K562 (cell line): ENCODE measurements around the gene FSCN2. TPM values are rescaled to one million over a fixed set of nuclear protein-coding genes. Genes with fewer than 3 reads are reported as not detected.

Experiments used
- ATAC-seq: fragments of 200-7000 bp; cut with Tn5 transposase; 3 replicates; pipeline ENCODE4 v1.9.1; 2020; ENCODE audit warnings: moderate library complexity
- BruUV-seq: library from RNA; stranded (reverse); fragments of 400-500 nt; replicated peaks from 2 replicates; lab custom pipeline; 2021; lab: Mats Ljungman, UMichigan
- CTCF ChIA-PET: fragments of 300-600 bp; formaldehyde crosslinking; extraction: SDS; loops from one replicate; lab custom pipeline; 2021; ENCODE audit warnings: low intra/inter-chr PET ratio; lab: Yijun Ruan, JAX
- POLR2A ChIA-PET: fragments of 300-600, 350-650 bp; sonication (Branson Sonifier 250); formaldehyde crosslinking; extraction: SDS; loops from one replicate; lab custom pipeline; 2021; ENCODE audit warnings: antibody characterized with exemption, inconsistent platforms; lab: Yijun Ruan, JAX
- DNase-seq, 4 experiments: peaks; one replicate each; pipeline versions ENCODE4 v3.0.0 to v3.0.0-alpha.2; 2011 to 2018; ENCODE audit warnings: low spot score in 3 of 4, mixed read lengths in 3 of 4; ENCODE audit errors: extremely low read depth in 1 of 4
- FAIRE-seq: peaks from 2 replicates; lab custom pipeline; 2011; peaks lifted over from hg19 to GRCh38; lab: Jason Lieb, UNC
- H2AFZ ChIP-seq: 2 replicates; pipeline ENCODE4 v1.6.0; 2011; ENCODE audit warnings: low read depth, low read length, control low read depth, inconsistent platforms
- H3K27ac ChIP-seq: fragments of 200-600 bp; 3 replicates; pipeline ENCODE4 v1.8.0; 2011; ENCODE audit warnings: low read depth, mild to moderate bottlenecking, control low read depth, inconsistent platforms, low read length, moderate library complexity, mixed read lengths; ENCODE audit errors: extremely low read depth
- H3K27me3 ChIP-seq, 2 experiments: fragments of 300-600 bp in 1 of 2; 2 replicates in 1 of 2; 3 replicates in 1 of 2; pipeline versions ENCODE4 v1.6.0 to v1.8.0; 2011; ENCODE audit warnings: inconsistent platforms in 2 of 2, low read length in 2 of 2, mild to moderate bottlenecking in 1 of 2, mixed read lengths in 1 of 2, moderate library complexity in 1 of 2; ENCODE audit not compliant: control insufficient read depth in 2 of 2, insufficient read depth in 2 of 2
- H3K36me3 ChIP-seq: fragments of 300-600 bp; 3 replicates; pipeline ENCODE4 v1.8.0; 2011; ENCODE audit warnings: mild to moderate bottlenecking, low read length, inconsistent platforms; ENCODE audit not compliant: control insufficient read depth, insufficient read depth
- H3K4me1 ChIP-seq, 2 experiments: fragments of 200-600 bp in 1 of 2; replicated peaks in 1 of 2; 2 replicates in 1 of 2; 3 replicates in 1 of 2; pipeline versions ENCODE4 v1.5.1 to v1.8.0; 2011; ENCODE audit warnings: inconsistent platforms in 2 of 2, low read length in 2 of 2, mild to moderate bottlenecking in 1 of 2, mixed read lengths in 1 of 2, moderate library complexity in 1 of 2; ENCODE audit not compliant: control insufficient read depth in 2 of 2, insufficient read depth in 2 of 2
- H3K4me2 ChIP-seq: 2 replicates; pipeline ENCODE4 v1.6.1; 2011; ENCODE audit warnings: low read length, control low read depth, inconsistent platforms, mixed read lengths; ENCODE audit not compliant: insufficient read depth
- H3K4me3 ChIP-seq: fragments of 200-600 bp; sonication (generic), shearing (Covaris generic); 2 replicates; pipeline ENCODE4 v1.5.1; 2016; ENCODE audit warnings: control low read depth, inconsistent platforms
- H3K79me2 ChIP-seq: fragments of 200-600 bp; 3 replicates; pipeline ENCODE4 v1.8.0; 2011; ENCODE audit warnings: low read length, inconsistent platforms; ENCODE audit not compliant: control insufficient read depth, insufficient read depth
- H3K9ac ChIP-seq, 2 experiments: 2 replicates each; pipeline versions ENCODE4 v1.6.0 to v1.6.1; 2011; ENCODE audit warnings: low read depth in 2 of 2, low read length in 2 of 2, control low read depth in 1 of 2, inconsistent platforms in 1 of 2, mild to moderate bottlenecking in 1 of 2, mixed read lengths in 1 of 2; ENCODE audit not compliant: insufficient read depth in 1 of 2
- H3K9me1 ChIP-seq: one replicate; pipeline ENCODE4 v1.6.0; 2011; ENCODE audit warnings: inconsistent platforms, mild to moderate bottlenecking, low read length, moderate library complexity; ENCODE audit not compliant: control insufficient read depth, insufficient read depth
- H3K9me3 ChIP-seq: replicated peaks from 2 replicates; pipeline ENCODE4 v1.5.1; 2011; ENCODE audit warnings: low read depth, low read length, inconsistent platforms; ENCODE audit not compliant: control insufficient read depth, insufficient read depth
- H4K20me1 ChIP-seq: replicated peaks from 2 replicates; pipeline ENCODE4 v1.6.1; 2011; ENCODE audit warnings: low read length, inconsistent platforms, mixed read lengths; ENCODE audit not compliant: control insufficient read depth, insufficient read depth
- ARID2 ChIP-seq: fragments of 450-650 bp; IDR thresholded peaks from 2 replicates; pipeline ENCODE4 v1.6.1; 2017; ENCODE audit warnings: antibody characterized with exemption, mild to moderate bottlenecking
- C11orf30 ChIP-seq: fragments of 450-650 bp; IDR thresholded peaks from 2 replicates; pipeline ENCODE4 v1.6.1; 2016; ENCODE audit warnings: low read depth, mild to moderate bottlenecking
- CBFA2T3 ChIP-seq: fragments of 450-650 bp; IDR thresholded peaks from 2 replicates; pipeline ENCODE4 v1.6.1; 2017
- RBM25 ChIP-seq: fragments of 200-400 bp; formaldehyde crosslinking; IDR thresholded peaks from 2 replicates; pipeline ENCODE4 v1.6.1; 2018; ENCODE audit warnings: low read length, low read depth, moderate library complexity; ENCODE audit not compliant: severe bottlenecking
- SMARCA4 ChIP-seq: fragments of 450-650 bp; IDR thresholded peaks from 2 replicates; pipeline ENCODE4 v1.6.1; 2016
- ZNF217 ChIP-seq: sonication (generic); formaldehyde crosslinking; IDR thresholded peaks from 2 replicates; pipeline ENCODE4 v1.8.0; 2022; ENCODE audit warnings: mild to moderate bottlenecking, missing genetic modification reagents
- WGBS: fragments of 100-300 bp; shearing (Covaris generic); methylation state at CpG from one replicate; pipeline ENCODE4 v1.1.6; 2016; ENCODE audit warnings: low coverage, mixed read lengths; ENCODE audit not compliant: insufficient coverage; ENCODE audit errors: missing lambda C conversion rate; 5-methylcytosine and 5-hydroxymethylcytosine counted together
- in situ Hi-C: fragments of 300-500 bp; cut with MboI; formaldehyde crosslinking; loops from 4 replicates; pipeline ENCODE4 v1.15.0; 2018; ENCODE audit warnings: inconsistent platforms, mixed read lengths
- intact Hi-C: fragments of 100-400 bp; cut with micrococcal nuclease; formaldehyde crosslinking; loops from 2 replicates; pipeline ENCODE4 v1.14.2; 2022
- polyA plus RNA-seq, 8 experiments: library from polyadenylated mRNA; depleted of rRNA in 4 of 8; stranded (reverse) in 5 of 8; unstranded in 3 of 8; fragments of >200 nt; fragmentation: Nextera tagmentation in 2 of 8; fragmentation: Illumina TruSeq in 1 of 8; extraction: Ambion mirVana in 2 of 8; extraction: Trizol in 1 of 8; gene quantifications; 2 replicates each; pipeline versions ENCODE4 v1.2.1 to v1.2.3, GENCODE V29; 2011 to 2014; ENCODE audit warnings: inconsistent platforms in 1 of 8, missing spikeins in 1 of 8
- total RNA-seq, 7 experiments: library from RNA; depleted of rRNA in 6 of 7; stranded (reverse); fragments of >200 nt in 6 of 7; fragmentation: Illumina TruSeq in 2 of 7; extraction: Trizol in 2 of 7; gene quantifications; 2 replicates each; pipeline versions ENCODE4 v1.2.1 to v1.2.3, GENCODE V29; 2011 to 2021; ENCODE audit warnings: low replicate concordance in 1 of 7
- TF ChIP-seq, protein P1 (sequence below): sonication (generic); formaldehyde crosslinking; IDR thresholded peaks from 2 replicates; pipeline ENCODE4 v1.8.0; 2022; ENCODE audit warnings: missing genetic modification reagents, mild to moderate bottlenecking, borderline replicate concordance
- TF ChIP-seq, protein P2 (sequence below): fragments of 450-650 bp; IDR thresholded peaks from 2 replicates; pipeline ENCODE4 v1.6.1; 2017; ENCODE audit warnings: antibody characterized with exemption, mild to moderate bottlenecking
- TF ChIP-seq, protein P3 (sequence below): fragments of 450-650 bp; IDR thresholded peaks from 2 replicates; pipeline ENCODE4 v1.6.1; 2016; ENCODE audit warnings: antibody characterized with exemption
- TF ChIP-seq, protein P4 (sequence below): fragments of 450-650 bp; formaldehyde crosslinking; IDR thresholded peaks from 2 replicates; pipeline ENCODE4 v1.4.0; 2022; ENCODE audit warnings: mild to moderate bottlenecking, moderate library complexity

Gene FSCN2
- total and polyA plus RNA-seq, 9 of the 15 experiments (the other 6 are each of a cell fraction or from before 2014, with no cell fraction given) = 0.08 TPM; not detected in 8

DNA sequence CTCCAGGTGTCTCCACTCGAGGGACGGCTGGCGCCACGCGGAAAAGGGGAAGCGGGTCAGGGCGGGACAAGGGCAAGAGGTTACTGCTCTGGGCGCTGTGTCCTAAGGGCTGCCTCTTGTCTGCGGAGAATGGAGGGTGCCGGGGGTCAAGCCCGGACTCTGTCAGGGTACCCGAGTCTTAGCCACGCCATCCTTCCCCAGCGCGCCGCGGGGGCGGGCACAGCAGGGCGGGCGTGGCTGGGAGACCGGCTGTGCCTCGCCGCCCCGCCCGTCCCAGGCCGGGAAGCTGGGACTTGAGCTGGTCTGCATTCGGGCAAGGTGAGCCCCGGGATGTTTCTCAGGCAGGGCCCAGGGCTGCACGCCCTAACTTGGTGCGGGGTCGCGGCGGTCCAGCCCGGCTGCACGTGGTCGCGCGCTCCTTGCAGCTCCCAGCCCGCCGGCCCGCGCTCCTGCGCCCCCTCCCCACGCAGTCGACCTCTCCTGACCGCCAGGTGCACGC is 9.3 kb upstream of the FSCN2 start (continued):
- TF ChIP-seq CBFA2T3 (no peak), ZNF217 (CRISPR knock-in tag) (no peak)
- TF ChIP-seq, protein P1, sequence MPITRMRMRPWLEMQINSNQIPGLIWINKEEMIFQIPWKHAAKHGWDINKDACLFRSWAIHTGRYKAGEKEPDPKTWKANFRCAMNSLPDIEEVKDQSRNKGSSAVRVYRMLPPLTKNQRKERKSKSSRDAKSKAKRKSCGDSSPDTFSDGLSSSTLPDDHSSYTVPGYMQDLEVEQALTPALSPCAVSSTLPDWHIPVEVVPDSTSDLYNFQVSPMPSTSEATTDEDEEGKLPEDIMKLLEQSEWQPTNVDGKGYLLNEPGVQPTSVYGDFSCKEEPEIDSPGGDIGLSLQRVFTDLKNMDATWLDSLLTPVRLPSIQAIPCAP (CRISPR knock-in tag) = no peak
- TF ChIP-seq, all 486 proteins: peak for 11

DNA sequence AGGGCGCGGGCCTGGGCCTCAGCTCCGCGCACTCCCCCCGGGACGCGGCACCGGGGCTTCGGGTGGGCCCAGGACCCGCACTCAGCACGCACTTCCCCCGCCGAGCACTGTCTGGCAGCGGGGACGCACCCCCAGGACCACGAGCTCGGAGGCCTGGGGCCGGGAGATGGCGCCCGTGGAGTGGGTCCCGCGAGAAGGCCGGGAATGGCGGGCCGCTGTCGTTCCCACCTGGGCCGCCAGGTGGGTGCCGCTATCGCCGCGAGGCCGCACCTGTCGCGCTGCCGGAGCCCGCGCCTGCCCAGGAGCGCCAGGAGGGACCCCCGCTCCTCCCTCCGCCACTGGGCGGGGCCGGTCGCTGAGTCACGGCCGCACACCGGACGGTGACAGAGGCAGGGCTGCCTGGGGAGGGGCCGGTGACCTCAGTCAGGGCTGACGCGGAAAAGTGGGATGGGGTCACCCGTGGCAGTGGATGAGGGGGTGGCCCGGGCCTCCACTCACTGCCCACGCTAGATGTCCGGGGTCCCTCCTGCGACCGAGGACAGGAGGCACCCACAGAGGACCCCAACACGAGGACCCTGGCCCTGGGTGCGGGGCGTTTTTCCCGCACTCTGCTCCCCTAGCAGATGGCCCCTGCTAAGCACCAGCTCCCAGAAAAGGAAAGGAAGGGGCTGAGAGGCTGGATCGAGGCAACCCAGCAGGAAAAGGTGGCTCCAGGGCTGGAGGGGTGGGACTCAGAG is 8.7 kb upstream of the FSCN2 start:
- no peaks in the 10 kb centered on the region for H3K79me2 ChIP-seq
- in situ Hi-C loops = no loop called here
- no peaks in the 10 kb centered on the region for H3K9me3 ChIP-seq
- intact Hi-C loops = loop anchor here (5.0 kb wide), 1 partner anchor 37 kb away; no protein-coding TSS in a partner anchor
- DNase-seq (peak; percentile 83 to 91 (median 86)), ATAC-seq (peak; percentile 90), FAIRE-seq (peak; percentile 26)
- WGBS = 4% methylated on average over 44 of the region's 61 CpGs
- H3K36me3 ChIP-seq = no peaks in the 10 kb centered on the region
- H3K4me1 ChIP-seq = peaks cover 5 to 71% of the 10 kb centered on the region in 2 experiments; a peak in 4 of 5 replicates
- POLR2A ChIA-PET = interaction anchor here (0.5 to 2.3 kb wide), 9 partner anchors 9 to 1128 kb away, joined by 3 to 12 read pairs (median 3); no protein-coding TSS in a partner anchor
- peak overlapping the region; percentile 46 for H3K4me3 ChIP-seq
- peak overlapping the region; percentile 67; the same call in 2 of the 3 replicates for H3K27ac ChIP-seq
- CTCF ChIA-PET = interaction anchor here (0.8 kb wide), 1 partner anchor 35 kb away, joined by 5 read pairs; no protein-coding TSS in a partner anchor
- H3K27me3 ChIP-seq = peaks cover 0 to 5% of the 10 kb centered on the region in 2 experiments; a peak in 1 of 5 replicates
- H4K20me1 ChIP-seq = no peaks in the 10 kb centered on the region
- peak overlapping the region; percentile 74 for H3K4me2 ChIP-seq
- peak overlapping the region; percentile 74 to 89 for H3K9ac ChIP-seq
- BruUV-seq = no TSS peak
- peak overlapping the region; percentile 88 for H2AFZ ChIP-seq
- no peaks in the 10 kb centered on the region for H3K9me1 ChIP-seq
- TF ChIP-seq, protein P2, sequence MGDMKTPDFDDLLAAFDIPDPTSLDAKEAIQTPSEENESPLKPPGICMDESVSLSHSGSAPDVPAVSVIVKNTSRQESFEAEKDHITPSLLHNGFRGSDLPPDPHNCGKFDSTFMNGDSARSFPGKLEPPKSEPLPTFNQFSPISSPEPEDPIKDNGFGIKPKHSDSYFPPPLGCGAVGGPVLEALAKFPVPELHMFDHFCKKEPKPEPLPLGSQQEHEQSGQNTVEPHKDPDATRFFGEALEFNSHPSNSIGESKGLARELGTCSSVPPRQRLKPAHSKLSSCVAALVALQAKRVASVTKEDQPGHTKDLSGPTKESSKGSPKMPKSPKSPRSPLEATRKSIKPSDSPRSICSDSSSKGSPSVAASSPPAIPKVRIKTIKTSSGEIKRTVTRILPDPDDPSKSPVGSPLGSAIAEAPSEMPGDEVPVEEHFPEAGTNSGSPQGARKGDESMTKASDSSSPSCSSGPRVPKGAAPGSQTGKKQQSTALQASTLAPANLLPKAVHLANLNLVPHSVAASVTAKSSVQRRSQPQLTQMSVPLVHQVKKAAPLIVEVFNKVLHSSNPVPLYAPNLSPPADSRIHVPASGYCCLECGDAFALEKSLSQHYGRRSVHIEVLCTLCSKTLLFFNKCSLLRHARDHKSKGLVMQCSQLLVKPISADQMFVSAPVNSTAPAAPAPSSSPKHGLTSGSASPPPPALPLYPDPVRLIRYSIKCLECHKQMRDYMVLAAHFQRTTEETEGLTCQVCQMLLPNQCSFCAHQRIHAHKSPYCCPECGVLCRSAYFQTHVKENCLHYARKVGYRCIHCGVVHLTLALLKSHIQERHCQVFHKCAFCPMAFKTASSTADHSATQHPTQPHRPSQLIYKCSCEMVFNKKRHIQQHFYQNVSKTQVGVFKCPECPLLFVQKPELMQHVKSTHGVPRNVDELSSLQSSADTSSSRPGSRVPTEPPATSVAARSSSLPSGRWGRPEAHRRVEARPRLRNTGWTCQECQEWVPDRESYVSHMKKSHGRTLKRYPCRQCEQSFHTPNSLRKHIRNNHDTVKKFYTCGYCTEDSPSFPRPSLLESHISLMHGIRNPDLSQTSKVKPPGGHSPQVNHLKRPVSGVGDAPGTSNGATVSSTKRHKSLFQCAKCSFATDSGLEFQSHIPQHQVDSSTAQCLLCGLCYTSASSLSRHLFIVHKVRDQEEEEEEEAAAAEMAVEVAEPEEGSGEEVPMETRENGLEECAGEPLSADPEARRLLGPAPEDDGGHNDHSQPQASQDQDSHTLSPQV = 0 out of 2 replicates have a peak, but pooled peaks have one; percentile 28
- TF ChIP-seq, protein P3, sequence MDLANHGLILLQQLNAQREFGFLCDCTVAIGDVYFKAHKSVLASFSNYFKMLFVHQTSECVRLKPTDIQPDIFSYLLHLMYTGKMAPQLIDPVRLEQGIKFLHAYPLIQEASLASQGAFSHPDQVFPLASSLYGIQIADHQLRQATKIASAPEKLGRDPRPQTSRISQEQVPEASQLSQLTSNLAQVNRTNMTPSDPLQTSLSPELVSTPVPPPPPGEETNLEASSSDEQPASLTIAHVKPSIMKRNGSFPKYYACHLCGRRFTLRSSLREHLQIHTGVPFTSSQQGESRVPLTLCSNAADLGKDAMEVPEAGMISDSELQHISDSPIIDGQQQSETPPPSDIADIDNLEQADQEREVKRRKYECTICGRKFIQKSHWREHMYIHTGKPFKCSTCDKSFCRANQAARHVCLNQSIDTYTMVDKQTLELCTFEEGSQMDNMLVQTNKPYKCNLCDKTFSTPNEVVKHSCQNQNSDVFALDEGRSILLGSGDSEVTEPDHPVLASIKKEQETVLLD = peak; percentile 66; the same call in 1 of the 2 replicates
- TF ChIP-seq RBM25 = peak; percentile 71
- TF ChIP-seq, protein P4, sequence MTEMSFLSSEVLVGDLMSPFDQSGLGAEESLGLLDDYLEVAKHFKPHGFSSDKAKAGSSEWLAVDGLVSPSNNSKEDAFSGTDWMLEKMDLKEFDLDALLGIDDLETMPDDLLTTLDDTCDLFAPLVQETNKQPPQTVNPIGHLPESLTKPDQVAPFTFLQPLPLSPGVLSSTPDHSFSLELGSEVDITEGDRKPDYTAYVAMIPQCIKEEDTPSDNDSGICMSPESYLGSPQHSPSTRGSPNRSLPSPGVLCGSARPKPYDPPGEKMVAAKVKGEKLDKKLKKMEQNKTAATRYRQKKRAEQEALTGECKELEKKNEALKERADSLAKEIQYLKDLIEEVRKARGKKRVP (CRISPR knock-in tag) = no peak
- no peak for TF ChIP-seq ARID2
- TF ChIP-seq SMARCA4 = peak; percentile 55; the same call in 1 of the 2 replicates
- peak; percentile 77 for TF ChIP-seq C11orf30
